Measurements from ENCODE around the gene BARX2.

DNA sequence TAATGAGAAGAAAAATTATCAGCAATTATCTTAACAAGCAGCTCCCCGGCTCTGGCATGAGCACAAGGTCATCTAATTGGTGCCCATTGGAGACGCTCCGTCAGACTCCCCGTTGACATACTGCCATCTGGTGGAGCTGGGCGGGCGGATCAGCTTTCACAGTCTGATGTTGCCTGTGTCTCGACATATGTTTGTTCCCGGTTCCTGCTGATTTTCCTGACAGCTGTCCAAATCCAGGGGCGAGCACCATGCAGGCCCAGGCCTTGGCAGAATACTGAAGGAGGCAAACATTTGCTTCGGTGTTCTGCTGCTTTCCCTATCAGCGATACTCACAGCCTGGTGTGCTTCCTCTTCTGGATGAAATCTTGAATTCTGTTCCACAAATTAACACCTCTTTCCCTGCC lies 43.8 kb upstream of the BARX2 start:
- TF ChIP-seq CTCF (IDR thresholded peaks at IDR 0.05) (peak; percentile 78), EZH2 (IDR thresholded peaks at IDR 0.05; ENCODE audit: borderline replicate concordance, insufficient read depth, low read depth, low read length, poor library complexity, severe bottlenecking) (no peak)
